Keratinocyte (primary cell): Measurements from ENCODE around the gene MYCL. TPM values are rescaled to one million over a fixed set of nuclear protein-coding genes. Genes with fewer than 3 reads are reported as not detected.

Source experiments
- DNase-seq: peaks from one replicate; pipeline ENCODE4 v3.0.0-alpha.2; 2011; ENCODE audit warnings: low read depth, missing footprints, low spot score
- FAIRE-seq: peaks from 2 replicates; lab custom pipeline; 2011; peaks lifted over from hg19 to GRCh38; lab: Jason Lieb, UNC
- H2AFZ ChIP-seq: 2 replicates; pipeline ENCODE4 v1.6.0; 2012; ENCODE audit warnings: low read length, control low read depth, inconsistent platforms; ENCODE audit not compliant: control insufficient read depth
- H3K27ac ChIP-seq: 2 replicates; pipeline ENCODE4 v1.5.1; 2011; ENCODE audit warnings: low read length; ENCODE audit not compliant: control insufficient read depth, insufficient read depth
- H3K27me3 ChIP-seq: 3 replicates; pipeline ENCODE4 v1.6.0; 2011; ENCODE audit warnings: low read length; ENCODE audit not compliant: control insufficient read depth, insufficient read depth; ENCODE audit errors: extremely low read depth
- H3K36me3 ChIP-seq, 2 experiments: 2 replicates in 1 of 2; 3 replicates in 1 of 2; pipeline ENCODE4 v1.5.1; 2011; ENCODE audit warnings: low read length in 2 of 2, mild to moderate bottlenecking in 1 of 2; ENCODE audit not compliant: control insufficient read depth in 2 of 2, insufficient read depth in 2 of 2; ENCODE audit errors: extremely low read depth in 1 of 2
- H3K4me1 ChIP-seq: 3 replicates; pipeline ENCODE4 v1.5.1; 2011; ENCODE audit warnings: low read length; ENCODE audit not compliant: control insufficient read depth, insufficient read depth; ENCODE audit errors: extremely low read depth
- H3K4me2 ChIP-seq: 3 replicates; pipeline ENCODE4 v1.6.0; 2011; ENCODE audit warnings: low read depth, low read length; ENCODE audit not compliant: control insufficient read depth, insufficient read depth; ENCODE audit errors: extremely low read depth
- H3K4me3 ChIP-seq, 3 experiments: fragments of 200-600 bp in 1 of 3; sonication (generic) in 1 of 3; 2 replicates in 2 of 3; 3 replicates in 1 of 3; pipeline ENCODE4 v1.5.1; 2011 to 2016; ENCODE audit warnings: low read length in 3 of 3, mild to moderate bottlenecking in 3 of 3, control low read depth in 2 of 3, inconsistent platforms in 1 of 3, low read depth in 1 of 3, mixed read lengths in 1 of 3, mixed run types in 1 of 3, moderate library complexity in 1 of 3; ENCODE audit not compliant: control insufficient read depth in 2 of 3, insufficient read depth in 2 of 3; ENCODE audit errors: extremely low read depth in 1 of 3
- H3K79me2 ChIP-seq: 2 replicates; pipeline ENCODE4 v1.6.0; 2012; ENCODE audit warnings: low read length; ENCODE audit not compliant: control insufficient read depth, insufficient read depth
- H3K9ac ChIP-seq: 3 replicates; pipeline ENCODE4 v1.6.0; 2011; ENCODE audit warnings: low read length; ENCODE audit not compliant: control insufficient read depth, insufficient read depth; ENCODE audit errors: extremely low read depth
- H3K9me1 ChIP-seq: 3 replicates; pipeline ENCODE4 v1.6.0; 2011; ENCODE audit warnings: low read length; ENCODE audit not compliant: control insufficient read depth, insufficient read depth; ENCODE audit errors: extremely low read depth
- H3K9me3 ChIP-seq: 2 replicates; pipeline ENCODE4 v1.5.1; 2012; ENCODE audit warnings: low read depth, low read length; ENCODE audit not compliant: control insufficient read depth
- H4K20me1 ChIP-seq: 3 replicates; pipeline ENCODE4 v1.6.0; 2011; ENCODE audit warnings: low read length; ENCODE audit not compliant: control insufficient read depth, insufficient read depth; ENCODE audit errors: extremely low read depth
- CTCF ChIP-seq, 3 experiments: IDR thresholded peaks in 1 of 3; conservative IDR thresholded peaks in 1 of 3; optimal IDR thresholded peaks in 1 of 3; 2 replicates in 2 of 3; 3 replicates in 1 of 3; pipeline versions ENCODE3 to v1.5.1; 2011; ENCODE audit warnings: low read length in 3 of 3, mild to moderate bottlenecking in 3 of 3, moderate library complexity in 2 of 3, control low read depth in 1 of 3, inconsistent platforms in 1 of 3; ENCODE audit not compliant: insufficient read depth in 2 of 3; ENCODE audit errors: extremely low read depth in 1 of 3
- EZH2 ChIP-seq: IDR thresholded peaks from one replicate; pipeline ENCODE4 v1.6.1; 2012; ENCODE audit warnings: inconsistent platforms, mild to moderate bottlenecking, low read length, moderate library complexity
- dilution Hi-C: fragments of 300-500 bp; cut with MboI; formaldehyde crosslinking; loops from one replicate; pipeline ENCODE4 v1.7.0; 2020; ENCODE audit warnings: low sequenced_read_pairs; ENCODE audit not compliant: extremely low pct_ligation_motif_present
- polyA plus RNA-seq, 5 experiments: library from polyadenylated mRNA; depleted of rRNA in 3 of 5; stranded (reverse) in 3 of 5; stranded (forward) in 1 of 5; unstranded in 1 of 5; fragments of >200 nt; gene quantifications; 1 replicate in 1 of 5; 2 replicates in 3 of 5; 3 replicates in 1 of 5; pipeline versions ENCODE4 v1.2.1 to v1.2.3, GENCODE V29; 2011 to 2012; ENCODE audit warnings: missing spikeins in 2 of 5, low read depth in 1 of 5, low replicate concordance in 1 of 5

The MYCL gene
- polyA plus RNA-seq, 1 donor (not counting 4 experiments of a cell fraction or from before 2014, with no cell fraction given): 5.4 TPM

DNA sequence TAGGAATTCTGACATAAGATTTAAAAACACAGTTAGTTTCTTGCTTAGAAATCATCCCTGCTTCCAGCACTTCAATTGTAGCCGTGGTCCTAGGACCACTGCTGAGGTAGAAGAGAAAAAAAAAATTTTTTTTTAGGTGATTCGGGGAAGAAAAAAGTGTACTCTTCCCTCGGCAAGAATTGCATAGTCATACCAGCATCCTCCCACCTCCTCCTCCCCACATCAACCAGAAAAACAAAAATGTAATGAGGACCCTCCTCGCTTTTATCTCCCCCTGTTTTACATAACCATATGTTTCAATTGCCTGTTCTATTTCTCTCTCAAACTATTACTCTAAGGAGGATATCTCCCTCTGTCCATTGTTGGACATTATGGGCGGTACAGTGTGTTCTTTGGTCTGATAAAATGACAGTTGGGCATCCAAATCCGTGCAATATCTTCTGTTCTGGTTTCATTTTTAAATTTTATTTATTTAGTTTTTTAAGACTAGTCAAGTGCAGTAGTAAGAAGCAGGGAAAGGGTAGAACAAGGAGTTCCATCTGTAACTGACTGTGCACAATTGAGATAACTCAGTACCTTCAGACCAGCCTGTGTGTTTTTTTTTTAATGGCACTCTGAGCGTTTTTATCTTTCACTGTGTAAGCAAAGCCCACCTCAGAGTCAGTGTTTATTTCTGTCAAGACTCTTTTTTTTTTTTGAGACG is 42.8 kb upstream of the MYCL start:
- no peaks in the 10 kb centered on the region for H4K20me1 ChIP-seq
- H3K4me3 ChIP-seq: no peak overlapping the region
- H3K36me3 ChIP-seq: no peaks in the 10 kb centered on the region
- no peaks in the 10 kb centered on the region for H3K9me3 ChIP-seq
- DNase-seq (no peak), FAIRE-seq (peak; percentile 9)
- H3K9me1 ChIP-seq: no peaks in the 10 kb centered on the region
- peak overlapping the region; percentile 92 for H3K27ac ChIP-seq
- dilution Hi-C loops: no loop called here
- peak overlapping the region; percentile 55 for H3K9ac ChIP-seq
- H3K27me3 ChIP-seq: no peaks in the 10 kb centered on the region
- H3K4me1 ChIP-seq: peaks cover 38% of the 10 kb centered on the region
- no peak overlapping the region for H2AFZ ChIP-seq
- no peaks in the 10 kb centered on the region for H3K79me2 ChIP-seq
- H3K4me2 ChIP-seq: peak overlapping the region; percentile 74
- TF ChIP-seq EZH2: no peak
- TF ChIP-seq CTCF (optimal IDR thresholded peaks at IDR 0.05 in 1 of 3, IDR thresholded peaks at IDR 0.05 in 1 of 3, conservative IDR thresholded peaks at IDR 0.05 in 1 of 3; ENCODE audit: extremely low read depth in 1 of 3, insufficient read depth in 2 of 3, low read length in 3 of 3): no peak

GRCh38 chr1:39943471-39944290 is 42.0 kb upstream of the MYCL start:
- Histone ChIP-seq H3K27me3 (no peaks in the 10 kb centered on the region), H3K9me1 (no peaks in the 10 kb centered on the region), H3K9ac (peak overlapping the region; percentile 55), H2AFZ (no peak overlapping the region), H3K4me1 (peaks cover 42% of the 10 kb centered on the region), H3K4me2 (peak overlapping the region; percentile 74), H3K36me3 (no peaks in the 10 kb centered on the region), H3K4me3 (peak overlapping the region in 1 of 3 experiments; percentile 61), H3K27ac (peak overlapping the region; percentile 92), H4K20me1 (no peaks in the 10 kb centered on the region), H3K9me3 (no peaks in the 10 kb centered on the region), H3K79me2 (no peaks in the 10 kb centered on the region)
- dilution Hi-C loops: no loop called here
- peak; percentile 92 for FAIRE-seq
- no peak for DNase-seq
- TF ChIP-seq EZH2: no peak
- no peak for TF ChIP-seq CTCF (optimal IDR thresholded peaks at IDR 0.05 in 1 of 3, IDR thresholded peaks at IDR 0.05 in 1 of 3, conservative IDR thresholded peaks at IDR 0.05 in 1 of 3; ENCODE audit: extremely low read depth in 1 of 3, insufficient read depth in 2 of 3, low read length in 3 of 3)
